ENCODE measurements around the gene BARX2. TPM values are rescaled to one million over a fixed set of nuclear protein-coding genes. Genes with fewer than 3 reads are reported as not detected.
A peak's percentile ranks its signal among the peaks of the same experiment; 100 is the strongest.

The BARX2 gene
- total RNA-seq, 4 donors from 2014 or later = not detected

DNA sequence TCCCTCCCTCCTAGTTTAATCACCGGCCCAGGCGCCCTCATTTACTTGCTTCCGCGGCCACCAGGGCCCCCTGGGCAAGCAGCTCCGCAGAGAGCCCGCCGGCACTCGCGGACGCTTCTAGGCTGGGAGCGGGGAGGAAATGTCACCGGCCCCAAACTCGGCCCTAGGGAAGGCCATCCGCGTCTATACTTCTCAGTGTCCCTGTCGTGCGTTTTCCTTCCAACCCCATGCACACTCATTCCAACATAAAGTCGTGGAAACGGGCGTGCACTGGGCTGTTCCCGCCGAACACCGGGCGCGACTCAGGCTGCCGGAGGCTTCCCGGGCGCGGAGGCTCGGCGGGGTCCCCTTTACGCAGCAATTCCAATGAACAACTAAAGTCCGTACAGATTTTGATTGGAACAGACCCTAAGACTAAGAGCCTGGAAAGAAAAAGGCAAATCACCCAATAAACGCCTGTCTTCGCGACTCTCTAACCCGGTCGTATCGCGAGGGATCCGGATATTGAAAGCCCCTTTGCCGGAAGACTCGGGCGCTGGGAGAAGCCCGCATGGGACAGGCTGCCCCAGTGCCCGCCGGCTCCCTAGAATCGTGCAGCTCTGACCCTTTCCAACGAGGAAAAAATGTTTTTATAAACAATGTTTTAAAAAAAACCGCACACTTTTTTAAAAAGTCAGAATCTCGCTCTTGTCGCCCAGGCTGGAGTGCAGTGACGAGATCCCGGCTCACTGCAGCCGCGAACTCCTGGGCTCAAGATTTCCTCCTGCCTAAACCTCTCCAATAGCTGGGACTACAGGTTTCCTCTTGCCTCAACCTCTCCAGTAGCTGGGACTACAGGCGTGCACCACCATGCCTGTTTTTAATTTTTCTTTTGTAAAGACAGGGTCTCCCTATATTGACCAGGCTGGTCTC is 1.3 kb upstream of the BARX2 start:
- no peak for DNase-seq (ENCODE audit: low spot score in 2 of 2)
- peaks cover 0 to 40% (median 17%) of the 10 kb centered on the region in 4 donors for H3K4me1 ChIP-seq
- TF ChIP-seq EP300 (IDR thresholded peaks at IDR 0.05) = no peak
- TF ChIP-seq, protein P1, sequence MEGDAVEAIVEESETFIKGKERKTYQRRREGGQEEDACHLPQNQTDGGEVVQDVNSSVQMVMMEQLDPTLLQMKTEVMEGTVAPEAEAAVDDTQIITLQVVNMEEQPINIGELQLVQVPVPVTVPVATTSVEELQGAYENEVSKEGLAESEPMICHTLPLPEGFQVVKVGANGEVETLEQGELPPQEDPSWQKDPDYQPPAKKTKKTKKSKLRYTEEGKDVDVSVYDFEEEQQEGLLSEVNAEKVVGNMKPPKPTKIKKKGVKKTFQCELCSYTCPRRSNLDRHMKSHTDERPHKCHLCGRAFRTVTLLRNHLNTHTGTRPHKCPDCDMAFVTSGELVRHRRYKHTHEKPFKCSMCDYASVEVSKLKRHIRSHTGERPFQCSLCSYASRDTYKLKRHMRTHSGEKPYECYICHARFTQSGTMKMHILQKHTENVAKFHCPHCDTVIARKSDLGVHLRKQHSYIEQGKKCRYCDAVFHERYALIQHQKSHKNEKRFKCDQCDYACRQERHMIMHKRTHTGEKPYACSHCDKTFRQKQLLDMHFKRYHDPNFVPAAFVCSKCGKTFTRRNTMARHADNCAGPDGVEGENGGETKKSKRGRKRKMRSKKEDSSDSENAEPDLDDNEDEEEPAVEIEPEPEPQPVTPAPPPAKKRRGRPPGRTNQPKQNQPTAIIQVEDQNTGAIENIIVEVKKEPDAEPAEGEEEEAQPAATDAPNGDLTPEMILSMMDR (IDR thresholded peaks at IDR 0.05) = no peak
- TF ChIP-seq POLR2A (IDR thresholded peaks at IDR 0.05) = no peak
- no peaks in the 10 kb centered on the region for H3K9me3 ChIP-seq
- no peaks in the 10 kb centered on the region for H3K36me3 ChIP-seq
- H3K27ac ChIP-seq = peak overlapping the region in 1 of 4 donors; percentile 47
- 4 to 5% methylated on average over 50 to 57 of the region's 57 CpGs for WGBS, 2 donors
- peak overlapping the region in 1 of 4 donors; percentile 50 for H3K4me3 ChIP-seq
- peaks cover 0 to 93% of the 10 kb centered on the region in 2 donors for H3K27me3 ChIP-seq

DNA sequence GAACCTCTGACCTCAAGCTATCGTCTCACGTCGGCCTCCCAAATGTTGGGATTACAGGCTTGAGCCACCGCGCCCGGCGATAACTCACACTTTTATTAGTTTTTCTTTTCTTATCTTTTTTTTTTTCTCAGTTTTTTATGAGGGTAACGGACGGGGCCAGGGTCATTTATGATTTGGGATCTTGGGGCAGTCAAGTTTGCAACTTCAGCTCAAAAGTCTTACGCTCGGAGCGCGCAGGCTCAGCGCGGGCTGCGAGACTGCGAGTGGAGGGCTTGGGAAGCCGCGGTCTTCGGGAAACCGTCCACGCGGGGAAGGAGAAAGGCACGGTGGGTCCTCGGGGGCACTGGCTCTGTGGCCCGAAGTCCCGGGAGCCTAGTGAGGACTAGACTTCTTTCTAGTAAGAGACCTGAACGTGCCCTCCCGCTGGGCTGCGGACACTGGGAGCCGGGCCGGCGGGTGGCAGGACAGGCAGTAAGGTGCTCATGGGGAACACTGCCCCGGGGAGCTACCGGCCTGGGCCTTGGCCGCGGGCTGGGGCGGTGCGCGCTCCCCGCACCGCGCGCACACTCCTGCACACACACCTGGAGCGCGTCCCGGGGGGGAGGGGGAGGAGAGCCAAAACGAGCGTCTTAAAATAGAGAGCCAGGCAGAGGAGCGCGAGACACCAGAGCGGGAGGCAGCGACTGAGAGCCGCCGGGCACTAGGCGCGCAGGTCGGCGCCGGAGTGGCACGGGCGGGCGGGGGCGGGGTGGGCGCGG is 476 bp upstream of the BARX2 start:
- no peak for DNase-seq (ENCODE audit: low spot score in 2 of 2)
- WGBS, 2 donors = 3 to 4% methylated on average over 30 to 49 of the region's 66 CpGs
- peaks cover 0 to 40% (median 17%) of the 10 kb centered on the region in 4 donors for H3K4me1 ChIP-seq
- H3K9me3 ChIP-seq = no peaks in the 10 kb centered on the region
- peaks cover 0 to 86% of the 10 kb centered on the region in 2 donors for H3K27me3 ChIP-seq
- no peaks in the 10 kb centered on the region for H3K36me3 ChIP-seq
- H3K27ac ChIP-seq = peak overlapping the region in 1 of 4 donors; percentile 47
- H3K4me3 ChIP-seq = peak overlapping the region in 2 of 4 donors; percentile 31 to 35
- TF ChIP-seq EP300 (IDR thresholded peaks at IDR 0.05) (no peak), POLR2A (IDR thresholded peaks at IDR 0.05) (no peak)
- TF ChIP-seq, protein P1 (IDR thresholded peaks at IDR 0.05) = no peak

DNA sequence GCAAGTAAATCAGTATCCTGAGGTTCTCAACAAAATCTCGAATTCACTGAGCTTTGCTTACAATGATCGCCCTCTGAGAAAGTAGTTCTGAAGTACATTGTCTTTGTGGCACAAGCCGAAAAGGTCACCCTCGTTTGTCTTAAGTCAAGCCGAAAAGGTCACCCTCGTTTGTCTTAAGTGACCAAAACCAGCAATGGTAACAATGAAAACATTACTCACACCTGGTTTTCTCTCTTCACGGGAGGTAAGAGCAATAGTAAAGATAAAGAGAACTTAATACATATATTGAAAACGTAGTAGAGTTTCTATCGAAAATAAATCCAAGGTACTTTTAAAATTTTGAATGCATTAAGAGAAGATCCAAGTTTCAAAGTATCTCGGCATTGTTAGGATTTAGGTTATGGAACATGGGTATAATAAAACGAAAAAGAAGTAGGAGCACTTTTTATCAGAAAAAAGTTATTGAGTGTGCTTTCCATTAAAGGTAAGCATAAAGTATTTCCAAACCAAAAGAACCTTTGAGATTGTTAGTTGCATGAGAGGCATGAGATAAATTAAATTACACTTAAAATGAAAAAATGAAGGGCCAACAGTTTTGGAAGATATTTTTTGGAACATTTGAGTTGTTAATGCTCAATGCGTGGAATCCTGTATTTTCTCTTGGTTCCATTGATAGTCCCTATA is 1.2 kb downstream of the BARX2 start:
- Histone ChIP-seq H3K27me3 (peaks cover 0 to 80% of the 10 kb centered on the region in 2 donors), H3K9me3 (no peaks in the 10 kb centered on the region), H3K4me3 (no peak overlapping the region), H3K27ac (peak overlapping the region in 1 of 4 donors; percentile 61), H3K36me3 (no peaks in the 10 kb centered on the region), H3K4me1 (peaks cover 0 to 40% (median 17%) of the 10 kb centered on the region in 4 donors)
- TF ChIP-seq EP300 (IDR thresholded peaks at IDR 0.05) (no peak), POLR2A (IDR thresholded peaks at IDR 0.05) (no peak)
- TF ChIP-seq, protein P1 (IDR thresholded peaks at IDR 0.05) = no peak
- 63 to 64% methylated on average over 12 of the region's 12 CpGs for WGBS, 2 donors
- no peak for DNase-seq (ENCODE audit: low spot score in 2 of 2)

DNA sequence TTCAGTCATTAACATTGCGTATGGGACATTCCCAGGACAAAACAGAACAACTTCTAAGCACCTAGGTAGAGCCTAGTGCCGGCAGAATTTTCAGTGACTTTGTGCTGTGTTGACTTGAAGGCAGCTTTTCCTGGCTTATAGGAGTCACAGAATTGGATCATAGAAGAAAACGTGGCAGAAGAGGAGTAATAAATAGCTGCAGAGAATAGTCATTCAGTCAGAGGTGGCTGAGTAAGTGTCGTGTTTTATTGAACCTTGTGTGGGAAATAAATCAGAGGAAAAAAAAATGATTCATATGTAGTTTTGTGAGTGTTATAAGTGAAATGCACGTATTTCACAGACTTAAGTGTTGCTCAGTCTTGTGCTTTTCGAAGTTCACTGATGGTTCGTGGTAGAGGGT is 2.1 kb downstream of the BARX2 start:
- H3K27me3 ChIP-seq = peaks cover 0 to 80% of the 10 kb centered on the region in 2 donors

More for the DNA sequence above, 2.1 kb downstream of the BARX2 start:
- Histone ChIP-seq H3K9me3 (no peaks in the 10 kb centered on the region), H3K4me3 (no peak overlapping the region), H3K27ac (no peak overlapping the region), H3K4me1 (peaks cover 0 to 34% (median 15%) of the 10 kb centered on the region in 4 donors), H3K36me3 (no peaks in the 10 kb centered on the region)
- TF ChIP-seq, protein P1 (IDR thresholded peaks at IDR 0.05) = no peak
- no peak for TF ChIP-seq POLR2A (IDR thresholded peaks at IDR 0.05)
- TF ChIP-seq EP300 (IDR thresholded peaks at IDR 0.05) = no peak
- 81 to 84% methylated on average over 7 of the region's 7 CpGs for WGBS, 2 donors
- no peak for DNase-seq (ENCODE audit: low spot score in 2 of 2)

Data from tibial nerve (tissue), 4 donors.